Thymus (tissue), 11 donors: Measurements from ENCODE around the gene HIVEP3. TPM values are rescaled to one million over a fixed set of nuclear protein-coding genes. Genes with fewer than 3 reads are reported as not detected.

Experiments
- DNase-seq, 9 donors: peaks; one replicate each; pipeline ENCODE4 v3.0.0-alpha.2; 2013; ENCODE audit warnings: low spot score in 9 of 9, low read depth in 6 of 9, missing footprints in 1 of 9
- H3K27ac ChIP-seq, 2 donors: one replicate each; pipeline ENCODE4 v1.5.1; 2013; ENCODE audit warnings: control low read depth in 1 of 2, low read depth in 1 of 2, low read length in 1 of 2, mild to moderate bottlenecking in 1 of 2, moderate library complexity in 1 of 2
- H3K27me3 ChIP-seq, 2 donors: one replicate each; pipeline ENCODE4 v1.5.1; 2013; ENCODE audit warnings: low read length in 1 of 2; ENCODE audit not compliant: control insufficient read depth in 2 of 2, insufficient read depth in 1 of 2
- H3K36me3 ChIP-seq, 2 donors: one replicate each; pipeline ENCODE4 v1.5.1; 2013; ENCODE audit warnings: low read length in 1 of 2, mild to moderate bottlenecking in 1 of 2, moderate library complexity in 1 of 2; ENCODE audit not compliant: control insufficient read depth in 2 of 2, insufficient read depth in 2 of 2
- H3K4me1 ChIP-seq, 2 donors: one replicate each; pipeline ENCODE4 v1.5.1; 2013; ENCODE audit warnings: low read length in 2 of 2; ENCODE audit not compliant: control insufficient read depth in 2 of 2, insufficient read depth in 2 of 2
- H3K4me3 ChIP-seq, 2 donors: one replicate each; pipeline ENCODE4 v1.5.1; 2013; ENCODE audit warnings: low read length in 2 of 2, control low read depth in 1 of 2, mild to moderate bottlenecking in 1 of 2
- H3K9me3 ChIP-seq, 2 donors: one replicate each; pipeline ENCODE4 v1.5.1; 2013; ENCODE audit warnings: low read length in 1 of 2, mild to moderate bottlenecking in 1 of 2; ENCODE audit not compliant: control insufficient read depth in 2 of 2, insufficient read depth in 1 of 2
- WGBS: extraction: QIAGEN DNeasy Blood & Tissue Kit; methylation state at CpG from one replicate; pipeline ENCODE4 v1.1.7; 2013; 5-methylcytosine and 5-hydroxymethylcytosine counted together
- polyA plus RNA-seq: library from polyadenylated mRNA; stranded (reverse); fragments of 200-250 nt; gene quantifications from one replicate; pipeline ENCODE4 v1.2.3, GENCODE V29; 2013
- total RNA-seq: library from RNA; stranded (reverse); fragments of 120-200 nt; gene quantifications from one replicate; pipeline ENCODE4 v1.2.4, GENCODE V29; 2013
- donor health status: healthy.

Gene HIVEP3
- total and polyA plus RNA-seq, 2 donors = 6.7 to 12.1 TPM

DNA sequence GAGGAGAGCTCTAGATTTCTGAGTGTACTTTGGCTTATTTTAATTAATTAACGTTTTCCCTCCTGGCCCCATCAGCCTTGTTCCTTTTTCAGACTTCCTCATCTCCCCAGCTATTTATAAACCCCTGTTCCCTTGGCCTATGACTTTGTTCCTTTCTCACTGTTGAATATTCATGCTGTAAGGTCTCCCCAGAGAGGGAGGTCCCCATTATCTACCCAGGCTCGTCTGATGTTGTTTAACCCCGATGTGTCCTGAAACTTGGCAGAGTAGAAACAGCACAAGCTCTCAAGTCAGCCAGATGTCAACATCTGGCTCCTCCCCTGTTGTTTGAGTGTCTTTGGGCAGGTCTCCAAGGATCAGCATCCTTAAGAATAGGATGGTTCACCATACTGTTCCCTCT is 153.6 kb downstream of the HIVEP3 start:
- no peak overlapping the region for H3K27ac ChIP-seq
- 20% methylated on average over 3 of the region's 3 CpGs for WGBS
- DNase-seq = no peak
- no peaks in the 10 kb centered on the region for H3K36me3 ChIP-seq
- H3K4me3 ChIP-seq = no peak overlapping the region
- peaks cover 0 to 28% of the 10 kb centered on the region in 2 donors for H3K4me1 ChIP-seq
- H3K9me3 ChIP-seq = peaks cover 4 to 20% of the 10 kb centered on the region in 2 donors
- no peaks in the 10 kb centered on the region for H3K27me3 ChIP-seq

DNA sequence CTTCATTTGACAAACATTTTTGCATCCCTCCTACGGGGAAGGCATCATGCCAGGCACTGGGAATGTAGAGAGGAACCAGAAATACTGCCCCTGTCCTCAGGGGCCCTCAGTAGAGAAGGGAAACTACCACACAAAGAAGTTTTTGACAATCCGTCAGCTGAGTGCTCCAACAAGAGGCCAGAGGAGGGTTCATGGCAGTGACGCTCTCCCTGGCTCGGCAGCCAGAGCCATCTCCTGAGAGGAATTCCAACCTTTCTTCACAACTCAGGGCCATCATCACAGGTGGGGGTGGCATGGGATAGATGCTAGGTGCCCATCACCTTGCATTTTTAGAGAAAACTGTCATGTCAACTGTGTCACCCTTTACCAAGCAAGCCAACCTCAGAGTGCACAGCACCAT is 154.1 kb downstream of the HIVEP3 start:
- Histone ChIP-seq H3K27me3 (no peaks in the 10 kb centered on the region), H3K4me3 (no peak overlapping the region), H3K27ac (no peak overlapping the region), H3K9me3 (peaks cover 4 to 20% of the 10 kb centered on the region in 2 donors), H3K36me3 (no peaks in the 10 kb centered on the region), H3K4me1 (peaks cover 0 to 28% of the 10 kb centered on the region in 2 donors)
- DNase-seq = no peak
- WGBS = 77% methylated on average over 4 of the region's 4 CpGs

DNA sequence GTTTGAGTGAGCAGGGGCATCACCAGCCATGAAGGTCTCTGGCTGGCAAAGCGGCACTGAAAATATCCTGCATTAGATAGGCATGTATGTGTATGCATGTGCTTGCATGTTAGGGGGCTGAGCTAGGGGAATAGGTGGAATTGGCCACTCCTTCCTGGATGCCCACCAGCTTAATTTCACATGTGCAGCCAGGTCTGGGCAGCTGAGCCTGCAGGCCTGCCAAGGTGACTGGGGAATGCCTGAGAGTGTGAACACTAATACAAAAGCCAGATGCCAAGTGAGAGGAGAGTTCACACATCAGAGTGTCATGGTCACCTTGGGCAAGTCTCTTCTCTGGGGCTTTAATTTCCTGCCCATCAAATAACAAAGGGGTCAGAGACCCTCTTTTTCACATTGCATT is 155.9 kb downstream of the HIVEP3 start:
- Histone ChIP-seq H3K4me1 (peaks cover 0 to 17% of the 10 kb centered on the region in 2 donors), H3K36me3 (no peaks in the 10 kb centered on the region), H3K9me3 (peaks cover 4 to 20% of the 10 kb centered on the region in 2 donors), H3K27me3 (no peaks in the 10 kb centered on the region), H3K4me3 (no peak overlapping the region), H3K27ac (no peak overlapping the region)
- 100% methylated on average over 1 of the region's 1 CpG for WGBS
- DNase-seq = no peak

DNA sequence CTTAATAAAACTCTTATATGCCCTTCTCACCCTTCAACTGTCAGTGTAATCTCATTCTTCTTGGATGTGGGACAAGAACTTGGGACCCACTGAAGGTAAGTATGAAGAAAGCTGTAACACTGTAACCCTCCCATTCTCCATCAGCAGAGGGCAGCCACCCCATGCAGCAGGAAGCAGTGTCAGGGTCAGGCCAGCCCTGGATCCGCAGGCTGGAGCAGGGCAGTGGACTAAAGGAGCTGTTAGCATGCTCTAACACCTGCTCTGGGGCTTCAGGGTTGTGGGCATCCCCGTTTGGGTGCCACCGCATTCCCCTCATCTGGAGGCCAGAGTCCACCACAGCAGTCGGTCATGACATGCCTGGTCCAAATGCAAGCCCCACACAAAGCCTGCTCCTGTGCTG is 156.5 kb downstream of the HIVEP3 start:
- 74% methylated on average over 4 of the region's 4 CpGs for WGBS
- H3K27me3 ChIP-seq = no peaks in the 10 kb centered on the region
- H3K27ac ChIP-seq = no peak overlapping the region
- H3K36me3 ChIP-seq = no peaks in the 10 kb centered on the region
- H3K9me3 ChIP-seq = peaks cover 4 to 20% of the 10 kb centered on the region in 2 donors
- H3K4me1 ChIP-seq = peaks cover 0 to 12% of the 10 kb centered on the region in 2 donors
- no peak for DNase-seq
- no peak overlapping the region for H3K4me3 ChIP-seq

DNA sequence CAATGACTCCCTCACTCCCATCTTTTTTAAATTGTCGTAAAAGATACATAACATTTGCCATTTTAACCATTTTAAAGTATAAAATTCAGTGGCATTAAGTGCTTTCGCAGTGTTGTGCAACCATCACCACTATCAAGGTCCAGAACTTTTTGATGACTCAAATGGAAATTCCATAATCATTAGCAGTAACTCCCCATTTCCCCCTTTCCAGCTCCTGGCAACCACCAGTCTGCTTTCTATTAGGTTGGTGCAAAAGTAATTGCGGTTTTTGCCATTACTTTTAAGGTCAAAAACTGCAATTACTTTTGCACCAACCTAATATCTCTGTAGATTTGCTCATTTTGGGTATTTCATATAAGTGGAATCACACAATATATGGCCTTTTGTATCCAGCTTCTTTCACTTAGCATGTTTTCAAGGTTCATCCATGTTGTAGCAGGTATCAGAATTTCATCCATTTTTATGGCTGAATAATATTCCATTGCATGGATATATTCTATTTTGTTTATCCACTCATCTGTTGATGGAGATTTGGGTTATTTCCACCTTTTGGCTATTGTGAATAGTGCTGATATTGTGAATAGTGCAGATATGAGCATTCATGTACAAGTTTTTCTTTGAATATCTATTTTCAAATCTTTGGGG is 159.7 kb downstream of the HIVEP3 start:
- Histone ChIP-seq H3K36me3 (no peaks in the 10 kb centered on the region), H3K27me3 (no peaks in the 10 kb centered on the region), H3K4me3 (no peak overlapping the region), H3K9me3 (peaks cover 4 to 20% of the 10 kb centered on the region in 2 donors), H3K4me1 (peaks cover 8 to 11% of the 10 kb centered on the region in 2 donors), H3K27ac (no peak overlapping the region)
- 97% methylated on average over 3 of the region's 3 CpGs for WGBS
- no peak for DNase-seq

DNA sequence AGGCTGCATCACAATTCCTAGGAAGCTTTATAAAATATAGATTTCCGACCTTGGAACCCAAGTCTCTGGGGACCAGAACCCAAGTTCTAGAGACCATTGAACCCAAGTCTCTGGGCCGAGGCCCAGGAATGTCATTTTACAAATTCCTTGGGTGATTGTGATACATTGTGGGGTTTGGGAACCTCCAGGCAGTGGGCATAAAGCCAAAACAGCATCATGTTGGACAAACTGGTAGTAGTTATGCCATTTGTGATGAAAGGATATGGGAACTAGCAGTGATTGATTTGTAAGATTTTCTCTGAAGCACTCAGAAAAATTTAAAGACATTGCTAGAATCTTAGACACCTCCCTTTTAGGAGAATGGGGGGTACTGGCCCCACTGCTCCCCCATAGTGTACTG is 160.2 kb downstream of the HIVEP3 start:
- no peaks in the 10 kb centered on the region for H3K36me3 ChIP-seq
- WGBS = 96% methylated on average over 2 of the region's 2 CpGs

DNA sequence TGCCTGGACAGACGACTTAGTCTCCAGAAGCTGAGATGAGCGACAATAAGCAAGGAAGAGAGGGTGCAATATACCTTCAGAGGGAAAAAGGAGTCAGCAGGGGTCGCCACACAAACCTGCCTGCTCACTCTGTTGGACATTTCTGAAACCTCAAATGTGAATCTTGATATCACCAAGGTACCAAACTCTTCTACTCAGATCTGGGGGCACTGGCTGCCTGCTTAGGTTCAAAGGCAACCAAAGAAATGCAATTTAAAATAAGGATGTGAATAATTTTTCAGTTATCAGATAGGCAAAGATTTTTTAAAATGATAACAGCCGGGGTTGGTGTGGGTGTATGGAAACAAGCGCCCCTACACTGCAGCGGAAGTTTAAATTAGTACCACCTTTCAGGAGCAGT is 164.2 kb downstream of the HIVEP3 start:
- Histone ChIP-seq H3K27ac (peak overlapping the region in 1 of 2 donors; percentile 64), H3K9me3 (no peaks in the 10 kb centered on the region), H3K4me3 (no peak overlapping the region), H3K36me3 (no peaks in the 10 kb centered on the region), H3K4me1 (peaks cover 41 to 49% of the 10 kb centered on the region in 2 donors), H3K27me3 (no peaks in the 10 kb centered on the region)
- WGBS = 51% methylated on average over 6 of the region's 6 CpGs
- DNase-seq = peak in 3 of 9 donors; percentile 32 to 61 (median 44)

More for the DNA sequence above, 160.2 kb downstream of the HIVEP3 start:
- Histone ChIP-seq H3K9me3 (peaks cover 4 to 20% of the 10 kb centered on the region in 2 donors), H3K27me3 (no peaks in the 10 kb centered on the region), H3K27ac (no peak overlapping the region), H3K4me3 (no peak overlapping the region), H3K4me1 (peaks cover 12 to 15% of the 10 kb centered on the region in 2 donors)
- no peak for DNase-seq

DNA sequence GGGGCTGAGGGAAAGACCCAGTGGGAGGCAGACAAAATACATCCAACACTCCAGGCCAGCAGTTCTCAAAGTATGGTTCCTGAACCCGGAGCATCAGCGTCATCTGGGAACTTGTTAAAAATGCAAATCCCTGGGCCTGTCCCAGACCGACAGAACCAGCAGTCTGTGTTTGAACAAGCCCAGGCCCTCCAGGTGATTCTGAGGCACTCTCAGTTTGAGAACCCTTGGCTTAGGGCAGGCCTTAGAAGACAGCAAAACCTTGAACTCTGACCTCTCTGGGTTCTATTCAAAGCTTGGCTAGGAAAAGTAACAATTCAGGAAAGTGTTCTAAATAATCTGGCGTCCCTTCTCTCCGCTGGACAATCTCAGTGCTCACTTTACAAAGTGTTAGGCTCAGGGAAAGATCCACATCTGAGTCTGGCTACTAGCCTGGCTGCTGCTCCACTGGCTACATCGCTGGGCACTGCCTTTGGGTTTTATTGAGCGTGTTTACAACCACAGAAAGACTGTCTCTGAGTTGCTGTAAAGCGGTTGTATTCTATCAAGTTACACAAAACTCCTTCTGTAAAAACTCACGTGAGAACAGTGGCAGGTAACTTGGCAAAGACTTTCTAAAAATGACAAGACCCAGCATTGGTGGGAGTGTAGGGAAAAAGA is 166.1 kb downstream of the HIVEP3 start:
- Histone ChIP-seq H3K27me3 (no peaks in the 10 kb centered on the region), H3K36me3 (no peaks in the 10 kb centered on the region), H3K4me1 (peaks cover 41 to 61% of the 10 kb centered on the region in 2 donors), H3K4me3 (no peak overlapping the region), H3K9me3 (no peaks in the 10 kb centered on the region), H3K27ac (peak overlapping the region; percentile 72 to 77)
- WGBS = 88% methylated on average over 9 of the region's 9 CpGs
- DNase-seq = peak in 1 of 9 donors; percentile 31

DNA sequence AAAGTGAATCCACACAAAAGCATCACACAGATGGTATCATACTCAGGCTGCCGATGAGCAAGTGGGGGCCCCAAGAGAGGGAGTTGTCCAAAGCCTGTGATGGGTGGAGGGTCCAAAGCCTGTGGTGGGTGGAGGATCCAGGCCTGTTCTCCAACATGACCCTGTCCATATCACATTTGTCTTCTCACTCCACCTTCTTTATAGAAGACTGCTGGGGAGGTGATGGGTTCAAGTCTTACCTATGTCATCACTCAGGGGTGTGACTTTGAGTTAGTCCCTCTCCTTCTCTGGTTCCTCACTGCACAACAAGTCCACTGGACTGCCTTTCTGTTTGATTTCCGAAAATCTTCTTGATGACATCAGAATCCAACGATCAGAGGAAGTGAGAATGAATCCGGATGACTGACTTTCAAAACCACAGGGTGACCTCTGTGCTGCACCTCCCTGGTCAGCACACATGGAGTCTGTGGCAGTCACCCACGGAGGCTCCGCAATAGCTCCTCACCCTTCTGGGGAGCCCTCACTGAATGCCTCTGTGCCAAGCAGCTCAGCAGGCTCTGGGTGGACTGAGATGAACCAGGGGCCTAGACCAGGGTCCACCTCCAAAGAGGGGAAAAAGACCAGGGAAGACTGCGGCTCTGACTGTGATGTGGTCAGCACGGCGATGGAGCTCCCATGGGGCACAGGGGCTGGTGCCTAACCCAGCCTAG is 166.8 kb downstream of the HIVEP3 start:
- Histone ChIP-seq H3K27me3 (no peaks in the 10 kb centered on the region), H3K4me1 (peaks cover 41 to 63% of the 10 kb centered on the region in 2 donors), H3K27ac (peak overlapping the region; percentile 72 to 77), H3K4me3 (no peak overlapping the region), H3K9me3 (no peaks in the 10 kb centered on the region), H3K36me3 (no peaks in the 10 kb centered on the region)
- WGBS = 79% methylated on average over 9 of the region's 9 CpGs
- DNase-seq = peak in 1 of 9 donors; percentile 39
